ENCODE results near the gene ENDOG.

GRCh38 chr9:128829477-128830251 lies 11.4 kb downstream of the ENDOG start, which contains the start of gene SPOUT1:
- no peak for TF ChIP-seq EZH2 (IDR thresholded peaks at IDR 0.05; ENCODE audit: insufficient read depth, poor library complexity, severe bottlenecking)
- TF ChIP-seq EZH2phosphoT487 (IDR thresholded peaks at IDR 0.05; ENCODE audit: insufficient read depth, low read depth) = no peak

Data from GM23248 (cell line).